22Rv1 (cell line): ENCODE data around the gene MTHFS.
"Not testable (repeated sequence)": the region's sequence is repeated elsewhere in the genome, so short reads cannot be mapped to it uniquely, and the experiment has no call there.

Experiments
- CTCF ChIP-seq: fragments of 450-650 bp; IDR thresholded peaks from 2 replicates; pipeline ENCODE4 v1.5.1; 2017; ENCODE audit warnings: mild to moderate bottlenecking
- ZFX ChIP-seq: fragments of 450-650 bp; IDR thresholded peaks from 2 replicates; pipeline ENCODE4 v1.6.1; 2017; ENCODE audit warnings: antibody characterized with exemption, borderline replicate concordance

DNA sequence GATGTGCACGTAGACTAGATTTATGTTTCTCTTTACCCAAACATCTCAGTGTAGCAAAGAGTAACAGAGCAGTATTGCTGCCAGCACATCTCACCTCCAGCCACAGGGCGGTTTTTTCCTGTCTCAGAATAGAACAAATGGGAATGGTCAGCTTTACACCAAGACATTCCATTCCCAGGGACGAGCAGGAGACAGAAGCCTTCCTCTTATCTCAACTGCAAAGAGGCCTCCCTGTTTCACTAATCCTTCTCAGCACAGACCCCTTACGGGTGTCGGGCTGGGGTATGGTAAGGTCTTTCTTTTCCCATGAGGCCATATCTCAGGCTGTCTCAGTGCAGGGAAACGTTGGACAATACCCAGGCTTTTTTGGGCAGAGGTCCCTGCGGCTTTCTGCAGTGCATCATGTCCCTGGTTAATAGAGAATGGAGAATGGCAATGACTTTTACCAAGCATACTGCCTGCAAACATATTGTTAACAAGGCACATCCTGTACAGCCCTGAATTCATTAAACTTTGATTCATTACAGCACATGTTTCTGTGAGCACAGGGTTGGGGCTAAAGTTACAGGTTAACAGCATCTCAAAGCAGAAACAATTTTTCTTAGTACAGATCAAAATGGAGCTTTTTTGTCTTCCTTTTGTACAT is 38.9 kb upstream of the MTHFS start:
- not testable (repeated sequence) for TF ChIP-seq CTCF, ZFX
